ENCODE data around the gene WDTC1. TPM values are rescaled to one million over a fixed set of nuclear protein-coding genes. Genes with fewer than 3 reads are reported as not detected.
"Not testable (repeated sequence)": the region's sequence is repeated elsewhere in the genome, so short reads cannot be mapped to it uniquely, and the experiment has no call there.

WDTC1 gene
- total RNA-seq, 1 experiment from 2014 or later, result 15.7 TPM

GRCh38 chr1:27216466-27216865 is 18.0 kb upstream of the WDTC1 start:
- intact Hi-C loops (cut with micrococcal nuclease), result no loop called here
- H3K27me3 Mint-ChIP-seq (ENCODE audit: insufficient read depth, unreplicated experiment), result no peaks in the 10 kb centered on the region
- no peak overlapping the region for H3K4me3 Mint-ChIP-seq (ENCODE audit: unreplicated experiment)
- no peaks in the 10 kb centered on the region for H3K9me3 Mint-ChIP-seq (ENCODE audit: unreplicated experiment)
- no peak overlapping the region for H3K27ac Mint-ChIP-seq (ENCODE audit: low read depth, unreplicated experiment)
- POLR2A ChIA-PET, result no interaction called here
- no peaks in the 10 kb centered on the region for H3K36me3 Mint-ChIP-seq (ENCODE audit: insufficient read depth, unreplicated experiment)
- BruUV-seq (replicated peaks), result no TSS peak
- no peaks in the 10 kb centered on the region for H3K4me1 Mint-ChIP-seq (ENCODE audit: insufficient read depth, unreplicated experiment)
- no peak for DNase-seq (ENCODE audit: unreplicated experiment)
- no peak for TF ChIP-seq CTCF (IDR thresholded peaks at IDR 0.05; ENCODE audit: unreplicated experiment)
- CTCF ChIA-PET, result interaction anchor here (0.6 kb wide), 1 partner anchor 56 kb away, joined by 3 read pairs; no protein-coding TSS in a partner anchor

- intact Hi-C loops (cut with micrococcal nuclease), result no loop called here
- TF ChIP-seq CTCF (IDR thresholded peaks at IDR 0.05; ENCODE audit: unreplicated experiment), result no peak
- no peaks in the 10 kb centered on the region for H3K36me3 Mint-ChIP-seq (ENCODE audit: insufficient read depth, unreplicated experiment)
- no peak for DNase-seq (ENCODE audit: unreplicated experiment)
- ChIA-PET POLR2A (interaction anchor here (0.6 kb wide), 1 partner anchor 1136 kb away, joined by 4 read pairs; no protein-coding TSS in a partner anchor), CTCF (interaction anchor here (0.5 to 0.6 kb wide), 2 partner anchors 18 to 149 kb away, joined by 5 to 6 read pairs; partner anchors contain the start of gene MAP3K6)
- H3K4me3 Mint-ChIP-seq (ENCODE audit: unreplicated experiment), result no peak overlapping the region
- no peaks in the 10 kb centered on the region for H3K27me3 Mint-ChIP-seq (ENCODE audit: insufficient read depth, unreplicated experiment)
- no peaks in the 10 kb centered on the region for H3K9me3 Mint-ChIP-seq (ENCODE audit: unreplicated experiment)
- BruUV-seq (replicated peaks), result no TSS peak
- H3K4me1 Mint-ChIP-seq (ENCODE audit: insufficient read depth, unreplicated experiment), result no peaks in the 10 kb centered on the region
- H3K27ac Mint-ChIP-seq (ENCODE audit: low read depth, unreplicated experiment), result no peak overlapping the region
These were observed 17.0 kb upstream of the WDTC1 start for GRCh38 chr1:27217401-27217800.

- Mint-ChIP-seq H3K36me3 (ENCODE audit: insufficient read depth, unreplicated experiment) (no peaks in the 10 kb centered on the region), H3K9me3 (ENCODE audit: unreplicated experiment) (no peaks in the 10 kb centered on the region), H3K27me3 (ENCODE audit: insufficient read depth, unreplicated experiment) (no peaks in the 10 kb centered on the region), H3K27ac (ENCODE audit: low read depth, unreplicated experiment) (no peak overlapping the region), H3K4me1 (ENCODE audit: insufficient read depth, unreplicated experiment) (no peaks in the 10 kb centered on the region), H3K4me3 (ENCODE audit: unreplicated experiment) (no peak overlapping the region)
- ChIA-PET CTCF (interaction anchor here (0.6 to 0.8 kb wide), 4 partner anchors 21 to 169 kb away, joined by 3 to 4 read pairs (median 3); no protein-coding TSS in a partner anchor), POLR2A (interaction anchor here (0.7 kb wide), 1 partner anchor 10 kb away, joined by 3 read pairs; no protein-coding TSS in a partner anchor)
- no peak for TF ChIP-seq CTCF (IDR thresholded peaks at IDR 0.05; ENCODE audit: unreplicated experiment)
- no TSS peak for BruUV-seq (replicated peaks)
- intact Hi-C loops (cut with micrococcal nuclease), result no loop called here
- no peak for DNase-seq (ENCODE audit: unreplicated experiment)
These were observed 15.7 kb upstream of the WDTC1 start for GRCh38 chr1:27218736-27219135.

- H3K27ac Mint-ChIP-seq (ENCODE audit: low read depth, unreplicated experiment), result no peak overlapping the region
- H3K4me3 Mint-ChIP-seq (ENCODE audit: unreplicated experiment), result no peak overlapping the region
- POLR2A ChIA-PET, result interaction anchor here (1.1 kb wide), 1 partner anchor 28 kb away, joined by 3 read pairs; no protein-coding TSS in a partner anchor
- no peaks in the 10 kb centered on the region for H3K9me3 Mint-ChIP-seq (ENCODE audit: unreplicated experiment)
- intact Hi-C loops (cut with micrococcal nuclease), result no loop called here
- no peaks in the 10 kb centered on the region for H3K4me1 Mint-ChIP-seq (ENCODE audit: insufficient read depth, unreplicated experiment)
- BruUV-seq (replicated peaks), result no TSS peak
- no peaks in the 10 kb centered on the region for H3K27me3 Mint-ChIP-seq (ENCODE audit: insufficient read depth, unreplicated experiment)
- no peak for DNase-seq (ENCODE audit: unreplicated experiment)
- H3K36me3 Mint-ChIP-seq (ENCODE audit: insufficient read depth, unreplicated experiment), result no peaks in the 10 kb centered on the region
- CTCF ChIA-PET, result no interaction called here
- no peak for TF ChIP-seq CTCF (IDR thresholded peaks at IDR 0.05; ENCODE audit: unreplicated experiment)
These were observed 14.3 kb upstream of the WDTC1 start for GRCh38 chr1:27220096-27220495.

GRCh38 chr1:27220702-27221497 is 13.5 kb upstream of the WDTC1 start:
- H3K9me3 Mint-ChIP-seq (ENCODE audit: unreplicated experiment); intact Hi-C loops (cut with micrococcal nuclease); H3K36me3 Mint-ChIP-seq (ENCODE audit: insufficient read depth, unreplicated experiment); BruUV-seq (replicated peaks); H3K27me3 Mint-ChIP-seq (ENCODE audit: insufficient read depth, unreplicated experiment); H3K4me3 Mint-ChIP-seq (ENCODE audit: unreplicated experiment); H3K4me1 Mint-ChIP-seq (ENCODE audit: insufficient read depth, unreplicated experiment); H3K27ac Mint-ChIP-seq (ENCODE audit: low read depth, unreplicated experiment); DNase-seq (ENCODE audit: unreplicated experiment): not testable (repeated sequence)
- POLR2A ChIA-PET, result interaction anchor here (1.1 kb wide), 1 partner anchor 27 kb away, joined by 3 read pairs; no protein-coding TSS in a partner anchor
- CTCF ChIA-PET, result interaction anchor here (1.3 kb wide), 1 partner anchor 24 kb away, joined by 8 read pairs; no protein-coding TSS in a partner anchor

All from MCF 10A (cell line).